Brain microvascular endothelial cell (primary cell): ENCODE results near the gene CLCN1.
A peak's percentile ranks its signal among the peaks of the same experiment; 100 is the strongest.

ENCODE experiments used
- DNase-seq: peaks from one replicate; pipeline ENCODE4 v3.0.0-alpha.2; 2020
- H3K27ac ChIP-seq: fragments of 250-450 bp; sonication (Bioruptor Pico); 2 replicates; pipeline ENCODE4 v1.5.1; 2020; ENCODE audit warnings: mild to moderate bottlenecking, moderate library complexity
- H3K27me3 ChIP-seq: fragments of 250-450 bp; sonication (Bioruptor Pico); replicated peaks from 2 replicates; pipeline ENCODE4 v1.5.1; 2020; ENCODE audit warnings: mild to moderate bottlenecking
- H3K36me3 ChIP-seq: fragments of 250-450 bp; sonication (Bioruptor Pico); replicated peaks from 2 replicates; pipeline ENCODE4 v1.5.1; 2020; ENCODE audit warnings: mild to moderate bottlenecking
- H3K4me3 ChIP-seq: 2 replicates; pipeline ENCODE4 v1.5.1; 2011; ENCODE audit warnings: low read depth, mild to moderate bottlenecking, control low read depth, low read length, moderate library complexity
- in situ Hi-C: cut with HindIII; loops from 2 replicates; pipeline ENCODE4 v1.10.0; 2017; ENCODE audit warnings: low sequenced_read_pairs, low pct_ligation_motif_present
- TF ChIP-seq, protein P1 (sequence below): IDR thresholded peaks from 2 replicates; pipeline ENCODE4 v1.5.1; 2011; ENCODE audit warnings: low read depth, mild to moderate bottlenecking, moderate library complexity, low read length, control low read depth, inconsistent platforms; ENCODE audit errors: missing control alignments

Gene CLCN1

GRCh38 chr7:143355450-143356385 lies 39.8 kb downstream of the CLCN1 start:
- H3K27me3 ChIP-seq, result peaks cover 3% of the 10 kb centered on the region

DNA sequence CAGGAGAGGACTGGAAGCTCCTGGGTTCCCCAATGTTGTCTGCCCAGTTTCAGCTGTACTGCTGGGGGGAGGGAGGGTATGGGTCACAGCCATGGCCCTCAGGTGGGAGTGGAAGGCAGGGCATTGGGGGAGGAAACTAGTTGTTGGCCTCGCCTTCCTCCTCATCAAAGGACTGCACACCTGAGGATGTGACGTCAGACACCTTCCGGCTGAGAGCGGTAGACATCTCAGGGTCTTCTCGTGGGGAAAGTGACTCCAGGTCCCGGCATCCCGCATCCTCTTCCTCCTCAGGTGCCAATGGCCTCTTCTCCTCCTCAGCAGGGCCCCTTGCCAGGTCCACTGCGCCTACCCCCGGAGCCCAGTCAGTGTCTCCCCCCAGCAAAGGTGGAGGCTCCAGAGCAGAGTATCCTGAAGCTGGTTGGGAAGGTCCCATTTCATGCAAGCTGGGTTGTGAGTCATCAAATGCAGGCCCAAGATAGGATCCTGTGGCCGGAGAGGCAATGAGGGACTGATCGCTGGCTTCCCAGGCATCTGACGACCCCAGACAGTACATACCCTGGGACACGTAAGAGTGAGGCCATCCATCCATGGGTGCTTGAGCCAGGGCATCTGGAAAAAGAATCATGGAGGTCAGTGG lies 40.6 kb downstream of the CLCN1 start:
- TF ChIP-seq, protein P1, sequence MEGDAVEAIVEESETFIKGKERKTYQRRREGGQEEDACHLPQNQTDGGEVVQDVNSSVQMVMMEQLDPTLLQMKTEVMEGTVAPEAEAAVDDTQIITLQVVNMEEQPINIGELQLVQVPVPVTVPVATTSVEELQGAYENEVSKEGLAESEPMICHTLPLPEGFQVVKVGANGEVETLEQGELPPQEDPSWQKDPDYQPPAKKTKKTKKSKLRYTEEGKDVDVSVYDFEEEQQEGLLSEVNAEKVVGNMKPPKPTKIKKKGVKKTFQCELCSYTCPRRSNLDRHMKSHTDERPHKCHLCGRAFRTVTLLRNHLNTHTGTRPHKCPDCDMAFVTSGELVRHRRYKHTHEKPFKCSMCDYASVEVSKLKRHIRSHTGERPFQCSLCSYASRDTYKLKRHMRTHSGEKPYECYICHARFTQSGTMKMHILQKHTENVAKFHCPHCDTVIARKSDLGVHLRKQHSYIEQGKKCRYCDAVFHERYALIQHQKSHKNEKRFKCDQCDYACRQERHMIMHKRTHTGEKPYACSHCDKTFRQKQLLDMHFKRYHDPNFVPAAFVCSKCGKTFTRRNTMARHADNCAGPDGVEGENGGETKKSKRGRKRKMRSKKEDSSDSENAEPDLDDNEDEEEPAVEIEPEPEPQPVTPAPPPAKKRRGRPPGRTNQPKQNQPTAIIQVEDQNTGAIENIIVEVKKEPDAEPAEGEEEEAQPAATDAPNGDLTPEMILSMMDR, result no peak
- no peak for DNase-seq

More at GRCh38 chr7:143355450-143356385, 39.8 kb downstream of the CLCN1 start:
- Histone ChIP-seq H3K27ac (no peak overlapping the region), H3K36me3 (no peaks in the 10 kb centered on the region), H3K4me3 (no peak overlapping the region)
- TF ChIP-seq, protein P1, result peak; percentile 16
- DNase-seq, result no peak
- in situ Hi-C loops, result no loop called here

DNA sequence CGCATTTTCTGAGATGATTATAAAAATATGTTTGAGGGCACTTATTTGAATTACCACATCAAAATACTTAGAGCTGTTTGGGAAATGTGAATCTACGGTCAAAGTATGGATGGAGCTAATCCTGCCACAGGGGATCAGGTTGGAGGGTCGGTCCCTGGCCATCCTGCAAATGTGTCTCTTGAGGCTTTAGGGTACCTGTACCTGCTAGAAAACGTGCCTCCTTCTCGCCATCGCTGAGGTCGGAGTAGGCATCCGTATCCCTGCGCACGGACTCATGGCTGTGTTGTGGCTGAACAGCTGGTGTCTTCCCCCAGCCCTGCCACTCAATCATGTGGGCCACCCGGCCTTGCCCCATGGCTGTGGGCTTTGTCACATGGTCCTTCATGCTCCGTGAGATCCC lies 42.7 kb downstream of the CLCN1 start:
- H3K27ac ChIP-seq, result no peak overlapping the region
- no peak for DNase-seq
- H3K4me3 ChIP-seq, result no peak overlapping the region
- no peaks in the 10 kb centered on the region for H3K36me3 ChIP-seq
- peaks cover 17% of the 10 kb centered on the region for H3K27me3 ChIP-seq
- TF ChIP-seq, protein P1, result no peak
- in situ Hi-C loops, result no loop called here

More for the DNA sequence above, 40.6 kb downstream of the CLCN1 start:
- no peak overlapping the region for H3K4me3 ChIP-seq
- H3K36me3 ChIP-seq, result no peaks in the 10 kb centered on the region
- in situ Hi-C loops, result no loop called here
- H3K27me3 ChIP-seq, result peaks cover 3% of the 10 kb centered on the region
- H3K27ac ChIP-seq, result no peak overlapping the region

DNA sequence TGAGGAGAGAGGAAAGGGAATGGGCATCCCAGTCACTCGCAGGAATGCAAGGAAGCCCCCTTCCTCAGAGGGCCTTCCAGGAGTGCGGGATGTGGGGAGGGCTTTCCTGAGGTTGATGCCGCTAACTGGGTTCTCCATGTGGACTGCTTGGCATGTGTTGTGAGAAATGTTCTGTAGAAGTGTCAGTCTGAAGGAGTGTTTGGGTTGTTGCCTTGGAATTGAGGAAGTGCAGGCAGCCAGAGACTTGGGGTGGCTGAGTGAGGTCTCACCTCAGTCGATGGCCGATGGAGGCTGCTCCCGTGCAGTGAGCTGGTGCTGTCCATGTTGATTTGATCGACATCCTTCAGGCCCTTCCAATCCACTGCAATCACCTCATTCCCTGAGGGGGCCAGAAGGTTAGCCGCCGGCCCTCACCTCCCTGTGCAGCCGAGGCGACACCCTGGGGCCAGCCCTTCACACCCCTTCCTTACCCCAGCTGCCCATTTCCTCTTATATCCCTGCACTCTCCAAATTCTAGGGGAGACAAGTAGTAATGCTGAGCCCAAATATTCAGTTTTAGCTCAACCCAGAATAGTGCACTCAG lies 44.0 kb downstream of the CLCN1 start:
- Histone ChIP-seq H3K36me3 (no peaks in the 10 kb centered on the region), H3K4me3 (no peak overlapping the region), H3K27ac (no peak overlapping the region), H3K27me3 (peaks cover 19% of the 10 kb centered on the region)
- DNase-seq, result no peak
- TF ChIP-seq, protein P1, result no peak
- in situ Hi-C loops, result no loop called here

DNA sequence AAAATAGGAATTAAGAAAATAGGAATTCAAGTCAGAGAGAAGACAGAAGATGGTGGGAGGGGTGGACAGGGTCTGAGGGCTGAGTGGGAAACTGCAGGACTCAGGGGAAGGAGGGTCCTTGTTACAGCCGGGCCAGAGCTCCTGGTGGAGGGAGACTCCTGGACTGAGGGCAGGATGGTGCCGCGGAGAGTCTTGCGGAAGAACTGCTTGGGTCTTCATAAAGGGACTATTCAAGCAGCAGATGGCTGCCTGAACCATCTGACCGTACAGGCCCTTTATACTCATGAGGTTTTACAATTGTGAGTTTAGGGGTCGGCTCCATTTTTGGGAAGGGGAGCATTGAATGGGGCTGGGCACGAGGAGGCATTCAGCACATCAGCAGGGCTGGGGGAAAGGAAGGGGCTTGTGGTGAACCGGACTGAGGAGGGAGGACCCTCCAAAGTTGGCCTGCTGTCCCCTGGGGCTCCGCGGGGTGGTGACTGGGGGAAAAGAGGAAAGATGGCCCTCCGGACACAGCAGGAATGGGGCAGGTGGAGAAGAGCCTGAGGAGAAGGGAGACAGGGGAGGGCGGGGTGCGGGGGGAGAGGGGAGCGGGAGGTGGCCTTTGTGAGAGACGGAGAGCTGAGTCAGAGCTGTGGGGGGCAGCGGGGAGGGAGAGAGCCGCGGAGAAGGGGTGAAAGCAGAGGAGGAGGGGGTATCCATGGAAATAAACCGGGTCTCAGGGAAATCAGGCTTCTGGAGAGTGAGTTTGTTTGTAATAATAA lies 45.1 kb downstream of the CLCN1 start:
- no peak overlapping the region for H3K4me3 ChIP-seq
- no peak for DNase-seq

More for the DNA sequence above, 45.1 kb downstream of the CLCN1 start:
- H3K27ac ChIP-seq, result no peak overlapping the region
- TF ChIP-seq, protein P1, result no peak
- in situ Hi-C loops, result no loop called here
- peaks cover 19% of the 10 kb centered on the region for H3K27me3 ChIP-seq
- no peaks in the 10 kb centered on the region for H3K36me3 ChIP-seq
